ENCODE results near the gene ARHGEF1.

ARHGEF1 gene

DNA sequence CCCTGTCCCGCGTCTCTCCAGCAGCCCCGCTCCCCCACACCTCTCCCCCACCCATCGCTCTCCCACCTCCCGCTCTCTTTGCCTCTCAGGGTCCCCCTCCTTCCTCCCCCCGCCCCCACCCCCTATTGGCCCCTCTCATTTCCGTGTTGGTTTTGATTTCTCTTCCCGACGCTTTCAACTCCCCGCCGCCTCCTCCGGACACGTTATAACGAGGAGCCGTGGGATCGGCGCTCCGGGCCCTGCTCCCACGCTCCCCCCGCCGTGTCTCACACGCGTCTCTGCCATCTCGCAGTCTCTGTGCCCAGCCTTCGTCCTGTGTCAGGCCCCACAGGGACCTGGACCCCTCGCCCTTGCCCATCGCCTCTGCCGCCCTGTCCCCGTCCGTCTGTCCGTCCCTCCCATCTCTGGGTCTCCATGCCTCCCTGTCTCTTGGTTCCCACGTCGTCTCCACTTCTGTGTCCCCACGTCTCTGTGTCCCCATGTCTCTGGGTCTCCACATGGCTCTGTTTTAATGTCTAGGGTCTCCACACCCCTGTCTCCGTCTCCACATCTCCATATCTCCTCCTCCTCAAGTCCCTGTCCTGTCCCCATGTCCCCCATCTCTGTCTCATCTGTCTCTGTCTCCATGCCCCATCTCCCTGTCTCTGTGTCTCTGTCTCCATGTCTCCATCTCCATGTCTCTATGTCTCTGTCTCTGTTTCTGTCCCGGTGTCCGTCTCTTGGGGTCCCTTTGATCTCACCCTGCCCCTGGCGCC lies 32.2 kb downstream of the ARHGEF1 start:
- H3F3A ChIP-seq (ENCODE audit: insufficient read depth, low read length) = no peaks in the 10 kb centered on the region
- no peak overlapping the region for H3K4me2 ChIP-seq (ENCODE audit: low read length)
- no peak overlapping the region for H3K4me3 ChIP-seq (ENCODE audit: low read depth, low read length, poor library complexity, severe bottlenecking)
- no peak overlapping the region for H3K9ac ChIP-seq (ENCODE audit: low read length)
- H4K20me1 ChIP-seq (ENCODE audit: insufficient read depth, low read length) = no peaks in the 10 kb centered on the region
- TF ChIP-seq, protein P1, sequence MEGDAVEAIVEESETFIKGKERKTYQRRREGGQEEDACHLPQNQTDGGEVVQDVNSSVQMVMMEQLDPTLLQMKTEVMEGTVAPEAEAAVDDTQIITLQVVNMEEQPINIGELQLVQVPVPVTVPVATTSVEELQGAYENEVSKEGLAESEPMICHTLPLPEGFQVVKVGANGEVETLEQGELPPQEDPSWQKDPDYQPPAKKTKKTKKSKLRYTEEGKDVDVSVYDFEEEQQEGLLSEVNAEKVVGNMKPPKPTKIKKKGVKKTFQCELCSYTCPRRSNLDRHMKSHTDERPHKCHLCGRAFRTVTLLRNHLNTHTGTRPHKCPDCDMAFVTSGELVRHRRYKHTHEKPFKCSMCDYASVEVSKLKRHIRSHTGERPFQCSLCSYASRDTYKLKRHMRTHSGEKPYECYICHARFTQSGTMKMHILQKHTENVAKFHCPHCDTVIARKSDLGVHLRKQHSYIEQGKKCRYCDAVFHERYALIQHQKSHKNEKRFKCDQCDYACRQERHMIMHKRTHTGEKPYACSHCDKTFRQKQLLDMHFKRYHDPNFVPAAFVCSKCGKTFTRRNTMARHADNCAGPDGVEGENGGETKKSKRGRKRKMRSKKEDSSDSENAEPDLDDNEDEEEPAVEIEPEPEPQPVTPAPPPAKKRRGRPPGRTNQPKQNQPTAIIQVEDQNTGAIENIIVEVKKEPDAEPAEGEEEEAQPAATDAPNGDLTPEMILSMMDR (IDR thresholded peaks at IDR 0.05; ENCODE audit: low read length) = no peak
- TF ChIP-seq EZH2 (IDR thresholded peaks at IDR 0.05; ENCODE audit: borderline replicate concordance, low read length) = no peak
- H3K79me2 ChIP-seq (ENCODE audit: insufficient read depth, low read length) = no peaks in the 10 kb centered on the region
- no peaks in the 10 kb centered on the region for H3K9me2 ChIP-seq (ENCODE audit: low read depth, low read length)
- H3K36me3 ChIP-seq (ENCODE audit: insufficient read depth, low read length) = no peaks in the 10 kb centered on the region
- H3K4me1 ChIP-seq (ENCODE audit: insufficient read depth, low read length, severe bottlenecking) = no peaks in the 10 kb centered on the region
- no peaks in the 10 kb centered on the region for H3K9me3 ChIP-seq (ENCODE audit: low read length)
- no peak overlapping the region for H2AFZ ChIP-seq (ENCODE audit: low read length)
- H3K27ac ChIP-seq (ENCODE audit: low read depth, low read length, poor library complexity, severe bottlenecking) = no peak overlapping the region
- peaks cover 26% of the 10 kb centered on the region for H3K27me3 ChIP-seq (ENCODE audit: insufficient read depth, low read length)

DNA sequence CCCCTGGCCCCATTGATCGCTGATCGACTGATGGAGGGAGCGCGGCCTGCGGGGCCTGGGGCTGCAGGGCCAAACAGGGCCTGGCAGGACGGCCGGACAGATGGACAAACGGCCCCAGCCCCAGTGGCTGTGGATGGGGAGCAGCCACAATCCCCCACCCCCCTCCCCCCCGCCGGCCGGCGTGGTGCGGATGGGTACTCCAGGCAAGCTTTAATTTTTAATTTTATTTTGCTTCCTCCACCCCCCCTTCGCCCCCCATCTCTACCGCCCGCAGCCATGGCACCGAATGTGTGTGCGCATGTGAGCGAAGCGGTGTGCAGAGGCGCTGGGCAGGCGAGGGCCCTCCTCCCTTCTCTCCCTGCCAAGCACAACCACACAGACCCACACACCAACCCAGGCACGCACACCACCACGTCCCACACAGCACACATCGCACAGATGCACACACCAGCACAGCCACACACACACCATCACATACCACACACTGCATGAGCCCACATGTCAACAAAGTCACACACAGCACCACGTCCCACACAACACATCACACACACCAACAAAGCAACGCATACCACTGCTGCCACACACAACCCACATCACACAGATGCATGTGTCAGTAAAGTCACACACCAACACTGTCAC lies 32.9 kb downstream of the ARHGEF1 start:
- no peak for TF ChIP-seq EZH2 (IDR thresholded peaks at IDR 0.05; ENCODE audit: borderline replicate concordance, low read length)
- TF ChIP-seq, protein P1 (IDR thresholded peaks at IDR 0.05; ENCODE audit: low read length) = no peak
- H3K27me3 ChIP-seq (ENCODE audit: insufficient read depth, low read length) = peaks cover 26% of the 10 kb centered on the region
- H3K9me3 ChIP-seq (ENCODE audit: low read length) = no peaks in the 10 kb centered on the region
- H3K79me2 ChIP-seq (ENCODE audit: insufficient read depth, low read length) = no peaks in the 10 kb centered on the region
- no peak overlapping the region for H3K4me2 ChIP-seq (ENCODE audit: low read length)
- H3K36me3 ChIP-seq (ENCODE audit: insufficient read depth, low read length) = no peaks in the 10 kb centered on the region
- H3K27ac ChIP-seq (ENCODE audit: low read depth, low read length, poor library complexity, severe bottlenecking) = no peak overlapping the region
- no peak overlapping the region for H2AFZ ChIP-seq (ENCODE audit: low read length)
- no peak overlapping the region for H3K9ac ChIP-seq (ENCODE audit: low read length)
- H3F3A ChIP-seq (ENCODE audit: insufficient read depth, low read length) = no peaks in the 10 kb centered on the region
- H3K4me3 ChIP-seq (ENCODE audit: low read depth, low read length, poor library complexity, severe bottlenecking) = no peak overlapping the region
- H3K4me1 ChIP-seq (ENCODE audit: insufficient read depth, low read length, severe bottlenecking) = no peaks in the 10 kb centered on the region
- no peaks in the 10 kb centered on the region for H3K9me2 ChIP-seq (ENCODE audit: low read depth, low read length)
- H4K20me1 ChIP-seq (ENCODE audit: insufficient read depth, low read length) = no peaks in the 10 kb centered on the region

DNA sequence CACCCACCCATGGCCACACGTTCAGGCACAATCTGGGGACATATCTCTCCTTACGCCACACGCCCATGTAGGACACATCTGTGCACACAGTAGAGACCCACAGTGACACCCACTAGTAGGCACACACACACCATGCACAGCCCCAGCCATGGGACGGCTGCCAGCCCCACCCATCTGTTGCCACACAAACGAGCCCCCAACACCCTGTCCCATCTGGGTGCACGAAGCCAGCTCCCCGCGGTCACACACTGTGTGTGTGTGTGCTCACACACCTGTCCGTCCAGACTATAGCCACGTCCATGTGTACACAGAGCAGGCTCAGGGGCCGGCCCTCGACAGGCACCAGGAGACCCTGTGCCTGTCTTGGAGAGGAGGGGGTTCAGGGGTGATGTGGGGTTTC lies 34.7 kb downstream of the ARHGEF1 start:
- H3K79me2 ChIP-seq (ENCODE audit: insufficient read depth, low read length) = no peaks in the 10 kb centered on the region
- peaks cover 13% of the 10 kb centered on the region for H3K27me3 ChIP-seq (ENCODE audit: insufficient read depth, low read length)
- no peaks in the 10 kb centered on the region for H3K36me3 ChIP-seq (ENCODE audit: insufficient read depth, low read length)
- H3F3A ChIP-seq (ENCODE audit: insufficient read depth, low read length) = no peaks in the 10 kb centered on the region
- H3K4me2 ChIP-seq (ENCODE audit: low read length) = no peak overlapping the region
- H3K4me3 ChIP-seq (ENCODE audit: low read depth, low read length, poor library complexity, severe bottlenecking) = no peak overlapping the region
- no peak for TF ChIP-seq EZH2 (IDR thresholded peaks at IDR 0.05; ENCODE audit: borderline replicate concordance, low read length)
- TF ChIP-seq, protein P1 (IDR thresholded peaks at IDR 0.05; ENCODE audit: low read length) = no peak
- no peaks in the 10 kb centered on the region for H3K9me3 ChIP-seq (ENCODE audit: low read length)
- no peak overlapping the region for H3K27ac ChIP-seq (ENCODE audit: low read depth, low read length, poor library complexity, severe bottlenecking)
- no peaks in the 10 kb centered on the region for H4K20me1 ChIP-seq (ENCODE audit: insufficient read depth, low read length)
- no peak overlapping the region for H3K9ac ChIP-seq (ENCODE audit: low read length)
- no peak overlapping the region for H2AFZ ChIP-seq (ENCODE audit: low read length)
- H3K9me2 ChIP-seq (ENCODE audit: low read depth, low read length) = no peaks in the 10 kb centered on the region
- H3K4me1 ChIP-seq (ENCODE audit: insufficient read depth, low read length, severe bottlenecking) = no peaks in the 10 kb centered on the region
